GM13976 (cell line): ENCODE measurements around the gene WT1.
"Not testable (repeated sequence)": the region's sequence is repeated elsewhere in the genome, so short reads cannot be mapped to it uniquely, and the experiment has no call there.

Experiments
- DNase-seq: peaks from one replicate; pipeline ENCODE4 v3.0.0; 2012; ENCODE audit warnings: low spot score
- in situ Hi-C: fragments of 300-500 bp; cut with MboI; formaldehyde crosslinking; loops from one replicate; pipeline ENCODE4 v1.12.0; 2022; ENCODE audit warnings: low sequenced_read_pairs, mixed read lengths, inconsistent platforms; ENCODE audit not compliant: unreplicated experiment
- TF ChIP-seq, protein P1 (sequence below): IDR thresholded peaks from 2 replicates; pipeline ENCODE4 v1.5.1; 2012; ENCODE audit warnings: borderline replicate concordance, mild to moderate bottlenecking; ENCODE audit not compliant: insufficient read depth; ENCODE audit errors: extremely low read depth, missing control alignments, control extremely low read depth

WT1 gene

GRCh38 chr11:32435511-32435941 is at the start of gene WT1:
Gene WT1 (minus strand): TSS chr11:32435539.
- in situ Hi-C loops, result no loop called here
- no peak for DNase-seq
- TF ChIP-seq, protein P1, sequence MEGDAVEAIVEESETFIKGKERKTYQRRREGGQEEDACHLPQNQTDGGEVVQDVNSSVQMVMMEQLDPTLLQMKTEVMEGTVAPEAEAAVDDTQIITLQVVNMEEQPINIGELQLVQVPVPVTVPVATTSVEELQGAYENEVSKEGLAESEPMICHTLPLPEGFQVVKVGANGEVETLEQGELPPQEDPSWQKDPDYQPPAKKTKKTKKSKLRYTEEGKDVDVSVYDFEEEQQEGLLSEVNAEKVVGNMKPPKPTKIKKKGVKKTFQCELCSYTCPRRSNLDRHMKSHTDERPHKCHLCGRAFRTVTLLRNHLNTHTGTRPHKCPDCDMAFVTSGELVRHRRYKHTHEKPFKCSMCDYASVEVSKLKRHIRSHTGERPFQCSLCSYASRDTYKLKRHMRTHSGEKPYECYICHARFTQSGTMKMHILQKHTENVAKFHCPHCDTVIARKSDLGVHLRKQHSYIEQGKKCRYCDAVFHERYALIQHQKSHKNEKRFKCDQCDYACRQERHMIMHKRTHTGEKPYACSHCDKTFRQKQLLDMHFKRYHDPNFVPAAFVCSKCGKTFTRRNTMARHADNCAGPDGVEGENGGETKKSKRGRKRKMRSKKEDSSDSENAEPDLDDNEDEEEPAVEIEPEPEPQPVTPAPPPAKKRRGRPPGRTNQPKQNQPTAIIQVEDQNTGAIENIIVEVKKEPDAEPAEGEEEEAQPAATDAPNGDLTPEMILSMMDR, result no peak

- in situ Hi-C loops, result no loop called here
- DNase-seq, result no peak
- TF ChIP-seq, protein P1, result no peak
Observed at GRCh38 chr11:32479291-32479690, 44.0 kb upstream of the WT1 start.

DNA sequence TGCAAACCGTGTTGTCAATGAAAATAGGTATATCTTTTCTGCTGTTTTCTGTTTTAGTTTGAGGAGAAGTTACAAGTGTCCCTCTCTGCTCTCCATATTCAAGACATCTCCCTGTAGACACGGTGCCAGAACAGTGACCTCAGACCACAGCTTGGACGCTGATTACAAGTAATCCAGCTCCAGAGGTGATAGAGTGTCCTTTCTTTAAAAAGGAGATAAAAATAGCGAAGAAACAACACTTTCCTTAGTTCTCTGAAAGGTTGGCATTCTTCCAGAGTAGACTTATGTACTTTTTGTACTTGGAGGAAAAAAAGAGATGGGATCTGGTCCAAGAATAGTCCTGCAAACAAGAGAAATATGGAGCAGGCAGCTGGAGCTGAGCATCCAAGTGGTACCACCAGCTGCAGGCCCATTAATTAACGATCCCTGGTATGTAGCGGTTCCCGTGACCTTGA is 43.0 kb upstream of the WT1 start:
- TF ChIP-seq, protein P1, result no peak

GRCh38 chr11:32473282-32473909 is 38.1 kb upstream of the WT1 start:
- TF ChIP-seq, protein P1, result no peak
- in situ Hi-C loops, result no loop called here

More for the DNA sequence above, 43.0 kb upstream of the WT1 start:
- no peak for DNase-seq
- in situ Hi-C loops, result no loop called here

DNA sequence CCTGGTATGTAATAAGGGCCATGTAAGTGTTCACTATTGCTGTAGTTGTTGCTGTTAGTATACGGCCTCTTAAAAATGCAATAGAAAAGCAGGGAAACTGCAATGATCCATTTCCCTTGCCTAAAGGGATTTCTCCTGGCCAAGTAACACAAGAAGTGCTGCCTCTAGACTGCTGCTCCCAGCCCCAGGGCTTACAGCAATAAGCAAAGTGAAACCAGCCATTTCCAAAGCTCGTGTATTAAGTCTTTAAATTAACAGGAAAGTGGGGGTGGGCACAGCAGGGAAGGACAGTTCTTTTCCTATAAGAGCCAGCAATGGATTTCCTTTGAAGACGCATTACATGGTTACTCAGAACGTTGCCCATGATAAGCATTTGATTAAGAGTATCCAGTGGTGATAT is 36.9 kb upstream of the WT1 start:
- in situ Hi-C loops, result no loop called here
- TF ChIP-seq, protein P1, result no peak
- no peak for DNase-seq

More at GRCh38 chr11:32473282-32473909, 38.1 kb upstream of the WT1 start:
- no peak for DNase-seq

DNA sequence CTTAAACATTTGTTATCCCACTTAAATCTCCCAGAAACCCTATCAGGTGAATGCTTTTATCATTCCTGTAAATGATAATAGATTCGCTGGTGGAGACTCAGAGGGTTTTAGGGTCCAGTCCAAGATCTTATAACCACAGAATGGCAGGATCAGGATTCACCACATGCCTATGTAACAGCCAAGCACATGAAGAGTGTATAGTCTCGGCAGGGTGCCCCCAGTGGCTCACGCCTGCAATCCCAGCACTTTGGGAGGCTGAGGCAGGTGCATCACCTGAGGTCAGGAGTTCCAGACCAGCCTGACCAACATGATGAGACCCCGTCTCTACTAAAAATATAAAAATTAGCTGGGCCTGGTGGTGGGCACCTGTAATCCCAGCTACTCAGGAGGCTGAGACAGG is 36.2 kb upstream of the WT1 start:
- in situ Hi-C loops, DNase-seq: not testable (repeated sequence)

- TF ChIP-seq, protein P1, result no peak
- in situ Hi-C loops, result no loop called here
- no peak for DNase-seq
Observed at GRCh38 chr11:32469791-32470190, 34.5 kb upstream of the WT1 start.
